Measurements from ENCODE around the gene SORCS3. TPM values are rescaled to one million over a fixed set of nuclear protein-coding genes. Genes with fewer than 3 reads are reported as not detected.

SORCS3 gene
- total RNA-seq, 1 experiment from 2014 or later = 0.18 TPM

GRCh38 chr10:104631946-104632345 is 9.1 kb upstream of the SORCS3 start:
- H3K27ac Mint-ChIP-seq (ENCODE audit: unreplicated experiment) = no peak overlapping the region
- Histone ChIP-seq H3K9me3 (no peaks in the 10 kb centered on the region), H3K27me3 (replicated peaks; ENCODE audit: control insufficient read depth, insufficient read depth, low read length) (0 out of 2 replicates have a peak, but pooled peaks cover 1% of the 10 kb centered on the region), H3K36me3 (ENCODE audit: control insufficient read depth, insufficient read depth, low read length) (no peaks in the 10 kb centered on the region), H3K4me1 (no peaks in the 10 kb centered on the region), H3K4me3 (ENCODE audit: low read depth, low read length) (no peak overlapping the region)
- no TSS peak for BruUV-seq (replicated peaks)
- H3K36me3 Mint-ChIP-seq (ENCODE audit: insufficient read depth, unreplicated experiment) = no peaks in the 10 kb centered on the region
- no peak for TF ChIP-seq CTCF (IDR thresholded peaks at IDR 0.05; ENCODE audit: insufficient read depth in 1 of 2, low read depth in 1 of 2, low read length in 1 of 2, severe bottlenecking in 1 of 2, unreplicated experiment in 1 of 2)
- intact Hi-C loops (cut with micrococcal nuclease; ENCODE audit: unreplicated experiment) = no loop called here
- DNase-seq = no peak
- H3K9me3 Mint-ChIP-seq (ENCODE audit: unreplicated experiment) = no peaks in the 10 kb centered on the region
- H3K4me3 Mint-ChIP-seq (ENCODE audit: unreplicated experiment) = no peak overlapping the region
- POLR2A ChIA-PET = no interaction called here
- peaks cover 39% of the 10 kb centered on the region for H3K27me3 Mint-ChIP-seq (ENCODE audit: insufficient read depth, unreplicated experiment)
- no peaks in the 10 kb centered on the region for H3K4me1 Mint-ChIP-seq (ENCODE audit: low read depth, unreplicated experiment)
- CTCF ChIA-PET = no interaction called here

GRCh38 chr10:104638861-104639589 is 2.1 kb upstream of the SORCS3 start:
- no peak for DNase-seq
- Histone ChIP-seq H3K4me1 (no peaks in the 10 kb centered on the region), H3K9me3 (no peaks in the 10 kb centered on the region), H3K4me3 (ENCODE audit: low read depth, low read length) (no peak overlapping the region), H3K36me3 (ENCODE audit: control insufficient read depth, insufficient read depth, low read length) (no peaks in the 10 kb centered on the region), H3K27me3 (replicated peaks; ENCODE audit: control insufficient read depth, insufficient read depth, low read length) (no peaks in the 10 kb centered on the region)
- peaks cover 10% of the 10 kb centered on the region for H3K9me3 Mint-ChIP-seq (ENCODE audit: unreplicated experiment)
- BruUV-seq (replicated peaks) = no TSS peak
- TF ChIP-seq CTCF (IDR thresholded peaks at IDR 0.05; ENCODE audit: insufficient read depth in 1 of 2, low read depth in 1 of 2, low read length in 1 of 2, severe bottlenecking in 1 of 2, unreplicated experiment in 1 of 2) = no peak
- H3K36me3 Mint-ChIP-seq (ENCODE audit: insufficient read depth, unreplicated experiment) = no peaks in the 10 kb centered on the region
- POLR2A ChIA-PET = no interaction called here
- H3K27ac Mint-ChIP-seq (ENCODE audit: unreplicated experiment) = no peak overlapping the region
- no peak overlapping the region for H3K4me3 Mint-ChIP-seq (ENCODE audit: unreplicated experiment)
- H3K4me1 Mint-ChIP-seq (ENCODE audit: low read depth, unreplicated experiment) = no peaks in the 10 kb centered on the region
- intact Hi-C loops (cut with micrococcal nuclease; ENCODE audit: unreplicated experiment) = no loop called here
- peaks cover 27% of the 10 kb centered on the region for H3K27me3 Mint-ChIP-seq (ENCODE audit: insufficient read depth, unreplicated experiment)
- CTCF ChIA-PET = no interaction called here

- Histone ChIP-seq H3K9me3 (no peaks in the 10 kb centered on the region), H3K4me1 (no peaks in the 10 kb centered on the region), H3K27me3 (replicated peaks; ENCODE audit: control insufficient read depth, insufficient read depth, low read length) (no peaks in the 10 kb centered on the region), H3K4me3 (ENCODE audit: low read depth, low read length) (no peak overlapping the region), H3K36me3 (ENCODE audit: control insufficient read depth, insufficient read depth, low read length) (no peaks in the 10 kb centered on the region)
- intact Hi-C loops (cut with micrococcal nuclease; ENCODE audit: unreplicated experiment) = no loop called here
- no TSS peak for BruUV-seq (replicated peaks)
- Mint-ChIP-seq H3K4me1 (ENCODE audit: low read depth, unreplicated experiment) (no peaks in the 10 kb centered on the region), H3K36me3 (ENCODE audit: insufficient read depth, unreplicated experiment) (no peaks in the 10 kb centered on the region), H3K9me3 (ENCODE audit: unreplicated experiment) (peaks cover 10% of the 10 kb centered on the region), H3K4me3 (ENCODE audit: unreplicated experiment) (no peak overlapping the region), H3K27me3 (ENCODE audit: insufficient read depth, unreplicated experiment) (peaks cover 27% of the 10 kb centered on the region), H3K27ac (ENCODE audit: unreplicated experiment) (no peak overlapping the region)
- ChIA-PET CTCF (no interaction called here), POLR2A (no interaction called here)
- DNase-seq = no peak
- no peak for TF ChIP-seq CTCF (IDR thresholded peaks at IDR 0.05; ENCODE audit: insufficient read depth in 1 of 2, low read depth in 1 of 2, low read length in 1 of 2, severe bottlenecking in 1 of 2, unreplicated experiment in 1 of 2)
Measured at GRCh38 chr10:104639590-104640338, 1.3 kb upstream of the SORCS3 start.

All from Caco-2 (cell line).